GM18505 (cell line): ENCODE data around the gene DLGAP1.
"Not testable (repeated sequence)": the region's sequence is repeated elsewhere in the genome, so short reads cannot be mapped to it uniquely, and the experiment has no call there.

Experiments
- ATAC-seq: cut with Tn5 transposase; IDR thresholded peaks from one replicate; pipeline ENCODE4 v1.9.1; 2021; ENCODE audit not compliant: unreplicated experiment
- POLR2A ChIP-seq: IDR thresholded peaks from 4 replicates; pipeline ENCODE4 v1.6.1; 2011; ENCODE audit warnings: borderline replicate concordance; ENCODE audit not compliant: insufficient read depth, insufficient read length; ENCODE audit errors: extremely low read depth

Gene DLGAP1

GRCh38 chr18:3623769-3624545, 831.1 kb downstream of the DLGAP1 start:
- no peak for ATAC-seq
- no peak for TF ChIP-seq POLR2A

GRCh38 chr18:3620146-3621119, 834.7 kb downstream of the DLGAP1 start:
- TF ChIP-seq POLR2A: no peak
- no peak for ATAC-seq

DNA sequence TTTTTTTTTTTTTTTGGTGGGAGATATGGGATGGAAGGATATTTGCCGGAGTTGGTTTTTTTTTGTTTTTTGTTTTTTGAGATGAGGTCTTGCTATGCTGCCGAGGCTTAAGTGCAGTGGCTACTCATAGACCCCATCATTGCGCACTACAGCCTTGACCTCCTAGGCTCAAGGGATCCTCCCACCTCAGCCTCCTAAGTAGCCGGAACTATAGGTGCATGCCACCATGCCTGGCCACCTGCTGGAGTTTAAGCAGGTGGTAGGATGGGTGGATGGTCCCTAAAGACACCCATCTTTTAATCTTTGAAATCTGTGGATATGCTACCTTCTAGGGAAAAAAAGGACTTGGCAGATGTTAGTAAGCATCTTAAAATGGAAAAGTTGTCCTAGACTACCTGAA, 835.4 kb downstream of the DLGAP1 start:
- no peak for ATAC-seq
- no peak for TF ChIP-seq POLR2A

DNA sequence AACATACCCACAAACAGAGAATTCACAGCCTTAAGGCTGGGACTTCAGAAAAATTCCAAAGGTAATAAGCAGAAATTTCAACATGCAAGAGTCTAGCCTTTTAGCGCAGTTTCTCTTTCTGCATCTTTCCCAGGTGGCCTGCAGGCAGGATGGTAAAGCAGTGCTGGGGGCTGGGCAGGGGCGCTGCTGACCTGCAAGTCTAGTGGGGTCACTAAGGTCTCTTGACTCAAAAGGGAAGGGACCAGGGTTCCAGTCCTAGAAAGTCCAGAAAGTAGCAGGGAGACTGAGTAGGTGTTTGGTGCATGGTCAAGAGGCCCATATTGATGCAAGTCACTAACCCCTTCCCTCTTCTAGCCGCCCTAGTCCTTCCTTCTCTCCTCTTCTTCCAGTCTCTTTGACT, 835.9 kb downstream of the DLGAP1 start:
- ATAC-seq: no peak
- no peak for TF ChIP-seq POLR2A

DNA sequence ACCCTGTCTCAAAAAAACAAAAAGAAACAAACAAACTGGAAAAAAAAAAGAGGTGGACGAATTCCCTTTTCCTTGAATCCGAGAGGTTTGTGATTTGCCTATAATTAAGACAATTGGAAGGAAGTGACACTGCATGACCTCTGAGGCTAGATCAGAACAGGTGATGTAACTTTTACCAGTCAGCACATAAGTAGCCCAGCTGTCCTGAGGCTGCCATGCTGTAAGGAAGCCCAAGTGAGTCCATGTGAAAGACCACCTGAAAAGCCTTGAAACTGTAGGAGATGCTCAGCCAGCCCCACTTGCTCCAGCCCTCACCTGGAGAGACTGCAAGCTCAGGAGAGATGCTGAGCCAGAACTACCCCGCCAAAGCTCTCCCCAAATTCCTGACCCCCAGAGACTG, 838.4 kb downstream of the DLGAP1 start:
- ATAC-seq: no peak
- no peak for TF ChIP-seq POLR2A

GRCh38 chr18:3616142-3616541, 839.0 kb downstream of the DLGAP1 start:
- no peak for ATAC-seq
- no peak for TF ChIP-seq POLR2A

GRCh38 chr18:3615374-3615985, 839.6 kb downstream of the DLGAP1 start:
- ATAC-seq: no peak
- TF ChIP-seq POLR2A: no peak

DNA sequence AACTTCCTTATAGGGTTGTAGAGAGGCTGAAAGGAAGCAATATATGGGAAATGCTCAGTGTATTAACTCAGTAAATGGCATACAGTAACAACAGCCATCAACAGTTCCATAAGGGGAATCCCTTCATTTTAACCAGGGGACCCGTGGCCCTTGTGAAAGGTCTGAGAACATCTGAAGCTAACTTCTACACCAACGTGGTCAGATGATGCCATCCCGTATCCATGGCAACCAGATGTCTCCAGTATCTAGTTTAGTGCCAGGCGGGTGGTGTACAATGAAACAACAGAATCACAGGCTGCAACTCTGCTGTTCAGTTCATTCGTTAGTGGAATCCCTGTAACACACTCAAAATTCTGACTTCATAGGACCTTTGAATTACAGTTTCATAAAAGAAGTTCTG, 842.8 kb downstream of the DLGAP1 start:
- ATAC-seq: no peak
- TF ChIP-seq POLR2A: no peak

- TF ChIP-seq POLR2A: no peak
- no peak for ATAC-seq
Observed at GRCh38 chr18:3611313-3612090, 843.6 kb downstream of the DLGAP1 start.

GRCh38 chr18:3610813-3611212, 844.3 kb downstream of the DLGAP1 start:
- no peak for TF ChIP-seq POLR2A
- no peak for ATAC-seq

DNA sequence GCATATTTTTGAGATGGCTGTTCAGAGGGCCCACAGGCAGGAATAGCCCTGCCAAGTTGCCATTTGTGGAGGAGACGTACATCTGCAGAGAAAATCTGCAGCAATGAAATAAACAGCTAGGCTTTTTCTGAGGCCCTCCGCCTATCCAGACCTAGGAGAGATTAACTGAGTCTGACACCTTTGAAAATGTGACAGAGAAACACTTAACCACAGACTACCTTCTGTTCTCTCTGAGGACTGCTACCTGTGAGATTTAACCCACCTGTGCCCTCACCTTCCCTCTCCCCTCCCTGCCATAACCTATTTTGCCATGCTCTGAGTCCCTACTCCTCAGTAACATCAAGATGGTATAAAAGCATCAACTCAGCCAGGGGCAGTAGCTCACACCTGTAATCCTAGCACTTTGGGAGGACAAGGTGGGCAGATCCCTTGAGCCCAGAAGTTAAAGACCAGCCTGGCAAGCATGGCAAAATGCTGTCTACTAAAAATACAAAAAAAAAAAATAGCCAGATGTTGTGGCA, 844.9 kb downstream of the DLGAP1 start:
- no peak for ATAC-seq
- TF ChIP-seq POLR2A: no peak

DNA sequence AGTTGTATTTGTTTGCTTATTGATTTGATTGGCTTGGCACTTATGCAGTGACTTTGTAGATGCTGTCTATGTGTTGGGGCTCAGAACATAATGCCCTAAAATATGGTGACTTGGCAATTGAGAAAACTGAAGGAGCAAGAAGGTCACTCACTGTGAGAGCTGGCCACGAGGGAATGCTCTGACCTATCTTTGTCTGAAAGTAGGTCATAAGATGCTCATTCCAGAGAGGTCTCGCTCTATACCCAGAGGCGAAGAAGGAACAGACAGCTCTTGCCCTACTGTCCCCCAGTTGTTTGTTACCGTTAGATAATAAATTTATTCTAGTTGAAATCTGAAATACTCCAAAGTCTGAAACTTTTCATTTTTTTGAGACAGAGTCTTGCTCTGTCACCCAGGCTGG, 846.6 kb downstream of the DLGAP1 start:
- ATAC-seq: no peak
- no peak for TF ChIP-seq POLR2A

- not testable (repeated sequence) for ATAC-seq
Observed at GRCh38 chr18:3608099-3608453, 847.0 kb downstream of the DLGAP1 start.

DNA sequence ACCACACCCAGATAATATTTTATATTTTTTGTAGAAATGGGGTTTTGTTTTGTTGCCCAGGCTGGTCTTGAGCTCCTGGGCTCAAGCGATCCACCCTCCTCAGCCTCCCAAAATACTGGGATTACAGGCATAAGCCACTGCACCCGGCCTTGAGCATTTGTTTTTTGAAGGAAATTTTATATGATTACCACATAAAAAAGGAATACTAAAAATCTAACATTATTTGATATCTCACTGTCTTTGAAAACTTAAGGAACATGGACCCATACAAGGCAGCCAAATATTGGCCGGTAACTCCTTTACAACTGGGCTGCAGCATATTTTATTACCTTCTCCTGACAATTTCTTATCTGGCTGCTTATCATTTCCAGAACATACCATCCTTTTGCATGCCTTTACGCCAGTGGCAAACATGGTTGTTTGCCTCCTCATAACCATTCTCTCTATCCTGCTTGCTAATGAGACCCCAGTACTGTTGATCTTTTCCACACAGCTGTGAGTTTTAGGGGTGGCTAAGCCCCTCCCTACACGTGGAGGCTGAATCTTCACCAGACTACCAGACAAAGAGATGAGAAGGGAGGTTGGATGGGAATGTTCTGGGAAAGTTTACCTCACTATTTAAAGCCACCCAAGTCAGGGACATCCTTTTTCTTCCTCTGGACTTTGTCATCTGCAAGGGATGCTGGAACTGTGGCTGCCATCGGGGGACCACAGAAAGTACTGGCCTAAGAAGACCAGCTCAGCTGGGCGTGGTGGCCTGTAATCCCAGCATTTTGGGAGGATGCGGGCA, 847.6 kb downstream of the DLGAP1 start:
- ATAC-seq: no peak

DNA sequence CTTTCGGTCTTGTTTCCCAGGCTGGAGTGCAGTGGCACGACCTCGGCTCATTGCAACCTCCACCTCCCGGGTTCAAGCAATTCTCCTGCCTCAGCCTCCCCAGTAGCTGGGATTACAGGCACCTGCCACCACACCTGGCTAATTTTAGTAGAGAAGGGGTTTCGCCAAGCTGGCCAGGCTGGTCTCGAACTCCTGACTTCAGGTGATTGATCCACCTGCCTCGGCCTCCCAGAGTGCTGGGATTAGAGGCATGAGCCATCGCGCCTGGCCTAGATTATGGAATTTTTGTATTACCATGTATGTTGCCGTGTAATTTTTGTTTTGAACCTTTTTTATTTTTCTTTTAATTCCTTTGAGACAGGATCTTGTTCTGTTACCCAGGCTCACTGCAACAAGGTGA, 848.2 kb downstream of the DLGAP1 start:
- ATAC-seq: not testable (repeated sequence)

More for the DNA sequence above, 847.6 kb downstream of the DLGAP1 start:
- TF ChIP-seq POLR2A: no peak
